ENCODE data around the gene LRRC71.

The LRRC71 gene

GRCh38 chr1:156951371-156951770 lies 30.9 kb downstream of the LRRC71 start:
- no peak for FAIRE-seq

- FAIRE-seq, result no peak
These were observed 33.1 kb downstream of the LRRC71 start for GRCh38 chr1:156953571-156953970.

DNA sequence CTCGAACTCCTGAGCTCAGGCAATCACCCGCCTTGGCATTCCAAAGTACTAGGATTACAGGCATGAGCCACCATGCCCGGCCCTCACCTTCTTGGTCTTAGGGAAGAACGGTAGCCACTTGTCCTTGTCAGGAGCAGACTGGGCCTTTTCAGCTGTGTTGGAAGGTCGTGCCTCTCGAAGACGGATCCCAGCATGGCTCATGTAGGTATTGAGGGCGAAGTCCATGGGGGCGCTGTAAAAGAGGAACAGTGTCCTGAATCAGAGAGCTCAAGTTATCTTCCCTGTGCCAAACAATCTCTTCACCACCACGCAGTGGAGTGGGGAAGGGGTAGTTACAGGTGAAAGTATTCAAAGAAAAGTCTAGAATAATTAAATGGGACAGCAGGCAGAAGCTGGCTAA lies 35.9 kb downstream of the LRRC71 start:
- FAIRE-seq, result no peak

DNA sequence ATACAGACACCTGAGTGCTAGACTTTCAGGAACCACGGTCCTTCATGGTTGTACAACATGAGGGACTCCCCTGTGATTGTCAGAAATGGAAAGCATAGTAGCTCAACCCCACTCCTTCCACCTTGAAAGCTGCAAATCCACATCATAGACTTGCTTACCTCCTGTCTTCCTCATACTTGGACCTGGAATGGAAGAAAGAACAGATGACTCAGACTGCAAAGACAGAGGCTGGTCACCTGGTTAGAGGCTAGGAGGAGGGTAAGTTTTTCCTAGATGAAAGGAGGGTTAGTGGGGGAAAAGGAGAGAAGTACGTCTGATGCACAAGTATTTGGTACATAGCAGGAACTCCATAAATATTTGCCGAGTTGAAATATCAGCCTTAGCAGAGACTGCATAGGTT lies 37.2 kb downstream of the LRRC71 start:
- no peak for FAIRE-seq

DNA sequence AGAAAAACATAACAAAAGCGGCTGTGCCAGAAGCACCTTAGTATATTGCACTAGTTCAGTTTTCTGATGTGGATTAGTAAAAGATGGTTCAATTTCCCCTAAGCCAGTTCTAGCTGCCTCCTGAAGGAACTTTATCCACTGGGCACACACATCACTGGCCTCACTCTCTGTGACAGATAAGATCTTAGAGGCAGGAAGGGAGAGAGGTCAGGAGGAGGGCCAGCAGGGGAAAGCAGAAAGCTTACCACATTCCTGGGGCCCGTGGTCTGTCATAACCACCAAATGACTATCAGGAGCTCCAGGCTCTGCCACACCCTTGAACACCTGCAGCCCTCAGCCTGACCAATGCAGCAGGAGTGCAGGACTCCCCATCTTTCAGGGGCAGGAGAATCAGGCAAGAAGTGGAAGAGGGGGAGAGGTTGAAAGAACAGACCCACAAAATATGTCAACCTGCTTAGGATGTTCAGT lies 37.8 kb downstream of the LRRC71 start:
- FAIRE-seq, result no peak

- FAIRE-seq, result no peak
These were observed 39.0 kb downstream of the LRRC71 start for GRCh38 chr1:156959414-156959813.

DNA sequence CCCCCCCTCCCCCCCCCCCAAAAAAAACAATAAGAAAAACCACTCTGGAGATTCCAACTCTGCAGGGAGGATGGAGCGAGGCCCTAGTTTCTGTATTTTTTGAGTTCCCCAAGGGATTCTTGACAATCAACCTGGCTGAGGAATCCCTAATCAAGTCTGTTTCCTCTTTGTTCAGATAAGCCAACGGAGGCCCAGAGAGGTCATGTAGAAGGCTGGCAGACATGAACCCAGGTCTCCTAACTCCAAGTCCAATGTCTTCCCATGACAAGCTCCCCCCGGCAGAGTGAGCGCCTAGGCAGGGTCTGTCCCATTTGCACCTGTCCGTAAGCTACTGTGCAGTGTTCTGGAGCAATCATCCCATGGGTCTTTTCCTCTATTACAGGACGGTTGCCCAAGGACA lies 39.5 kb downstream of the LRRC71 start:
- FAIRE-seq, result no peak

GRCh38 chr1:156961709-156962108 lies 41.3 kb downstream of the LRRC71 start:
- peak; percentile 7 for FAIRE-seq

- FAIRE-seq, result no peak
These were observed 43.2 kb downstream of the LRRC71 start for GRCh38 chr1:156963621-156964020.

- FAIRE-seq, result no peak
These were observed 44.0 kb downstream of the LRRC71 start for GRCh38 chr1:156964441-156964840.

GRCh38 chr1:156969496-156969895 lies 49.1 kb downstream of the LRRC71 start:
- no peak for FAIRE-seq

GRCh38 chr1:156970017-156970416 lies 49.6 kb downstream of the LRRC71 start:
- FAIRE-seq, result peak; percentile 86

GRCh38 chr1:156973417-156973816 lies 53.0 kb downstream of the LRRC71 start:
- no peak for FAIRE-seq

- FAIRE-seq, result no peak
These were observed 54.7 kb downstream of the LRRC71 start for GRCh38 chr1:156975084-156975483.

DNA sequence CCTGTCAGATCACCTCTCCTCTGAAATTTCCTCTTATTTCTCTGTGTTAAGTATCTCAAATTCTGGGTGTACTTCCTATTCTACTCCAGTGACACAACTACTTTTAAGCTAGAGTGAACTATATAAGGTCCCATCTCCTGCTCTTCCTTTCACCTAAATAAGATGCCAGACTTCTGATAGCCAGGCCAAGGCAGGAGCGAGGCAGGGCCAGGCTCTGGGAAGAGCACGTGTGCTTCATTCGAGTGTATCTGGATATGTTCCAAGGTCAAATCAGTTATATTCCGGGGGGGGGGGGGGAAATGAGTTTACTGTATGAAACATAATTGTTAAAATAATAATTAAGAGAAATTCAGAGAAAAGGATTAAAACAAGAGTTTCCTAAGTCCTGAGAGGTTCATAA lies 60.1 kb downstream of the LRRC71 start:
- no peak for FAIRE-seq

All from TTC549 (cell line).